ENCODE data around the gene TMC7.

The TMC7 gene

DNA sequence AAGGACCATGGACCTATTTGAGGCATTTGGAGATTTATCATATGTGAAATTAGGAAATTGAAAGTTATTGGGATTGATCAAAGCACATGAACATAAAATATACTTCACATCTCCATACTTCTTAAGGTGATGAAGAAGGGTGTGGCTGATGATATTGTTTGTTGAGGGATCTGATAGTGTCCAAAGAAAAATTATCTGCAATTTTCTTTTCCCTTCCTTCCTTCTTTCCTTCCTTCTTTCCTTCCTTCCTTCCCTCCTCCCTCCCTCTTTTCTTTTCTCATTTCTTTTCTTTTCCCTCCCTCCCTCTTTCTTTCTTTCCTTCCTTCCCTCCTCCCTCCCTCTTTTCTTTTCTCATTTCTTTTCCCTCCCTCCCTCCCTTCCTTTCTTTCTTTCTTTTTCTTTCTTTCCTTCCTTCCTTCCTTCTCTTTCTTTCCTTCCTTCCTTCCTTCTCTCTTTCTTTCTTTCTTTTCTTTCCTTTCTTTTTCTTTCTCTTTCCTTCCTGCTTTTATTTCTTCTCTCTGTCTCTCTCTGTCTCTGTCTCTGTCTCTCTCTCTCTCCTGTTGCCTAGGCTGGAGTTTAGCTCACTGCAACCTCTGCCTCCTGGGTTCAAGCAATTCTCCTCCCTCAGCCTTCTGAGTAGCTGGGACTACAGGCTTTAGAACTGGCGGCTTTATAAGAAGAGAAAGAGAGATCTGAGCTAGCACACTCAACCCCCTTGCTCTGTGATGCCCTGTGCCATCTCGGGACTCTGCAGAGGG is 109.1 kb downstream of the TMC7 start:
- no peak for DNase-seq

DNA sequence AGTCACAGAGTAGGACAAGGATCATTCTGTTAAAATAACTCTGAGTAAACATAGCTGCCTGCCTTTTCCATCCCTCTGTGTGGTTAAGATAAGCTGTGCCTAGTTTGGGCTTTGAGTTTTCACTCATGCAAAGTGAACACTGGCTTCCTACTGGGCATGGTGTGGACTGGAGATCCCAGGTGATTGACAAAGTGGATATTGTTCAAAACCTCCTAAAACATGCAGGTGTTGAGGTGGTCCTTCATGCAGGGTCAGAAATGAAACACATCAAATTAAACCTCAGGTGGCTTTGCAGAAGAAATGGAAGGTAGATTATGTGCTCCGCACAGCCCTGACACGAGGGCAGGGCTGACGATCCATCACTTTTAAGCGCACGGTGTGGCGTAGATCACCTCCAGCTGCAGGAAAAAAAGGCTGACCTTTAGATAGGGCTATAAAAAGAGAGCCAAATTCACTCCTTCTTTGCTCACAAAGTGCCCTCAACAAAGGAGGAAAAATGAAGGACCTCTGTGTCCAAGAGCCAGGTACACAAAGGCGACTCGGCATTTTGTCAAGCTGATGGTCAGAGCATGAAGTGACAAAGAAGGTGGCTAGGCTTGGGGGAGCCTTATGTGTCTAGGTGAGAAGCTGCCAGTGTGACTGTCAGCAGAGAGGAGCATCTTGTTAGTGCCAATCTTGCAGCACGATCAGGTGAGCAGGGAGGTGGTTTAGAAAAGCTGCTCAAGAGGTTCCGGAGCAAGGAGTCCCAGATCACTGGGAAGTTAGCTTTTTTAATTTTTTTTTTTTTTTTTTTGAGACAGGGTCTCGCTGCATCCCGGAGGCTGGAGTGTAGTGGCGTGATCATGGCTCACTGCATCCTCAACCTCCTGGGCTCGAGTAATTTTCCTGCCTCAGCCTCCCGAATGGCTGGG is 110.2 kb downstream of the TMC7 start:
- DNase-seq, result no peak

DNA sequence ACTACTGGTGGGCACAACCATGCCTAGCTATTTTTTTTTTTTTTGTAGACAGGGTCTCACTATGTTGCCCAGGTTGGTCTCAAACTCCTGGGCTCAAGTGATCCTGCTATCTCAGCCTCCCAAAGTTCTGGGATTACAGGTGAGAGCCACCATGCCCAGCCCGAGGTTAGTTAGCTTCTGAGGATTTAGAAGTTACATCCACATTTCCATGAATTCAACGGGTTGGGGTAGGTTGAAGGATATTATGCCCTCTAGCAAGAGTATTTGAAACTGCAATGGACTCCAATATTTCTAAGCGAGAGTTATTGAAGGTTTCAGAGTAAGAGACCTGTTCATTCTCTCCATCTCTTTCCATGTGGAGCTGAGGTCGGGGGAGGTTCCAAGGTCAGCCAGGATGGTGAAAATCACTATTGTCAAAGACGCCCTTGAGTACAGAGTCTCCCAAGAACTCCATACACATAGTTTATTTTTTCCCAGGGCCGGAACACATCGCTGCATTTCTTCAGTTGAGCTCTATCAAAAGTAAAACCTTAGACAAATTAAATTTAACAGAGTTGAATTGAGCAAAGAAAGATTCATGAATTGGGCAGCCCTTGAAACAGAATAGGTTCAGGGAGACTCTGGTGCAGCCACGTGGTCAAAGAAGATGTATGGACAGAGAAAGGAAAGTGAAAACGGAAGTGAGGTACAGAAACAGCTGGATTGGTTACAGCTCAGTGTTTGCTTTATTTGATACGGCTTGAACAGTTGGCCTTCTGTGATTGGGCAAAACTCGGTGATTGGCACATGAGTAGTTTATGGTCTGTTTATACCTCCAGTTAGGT is 111.0 kb downstream of the TMC7 start:
- no peak for DNase-seq

DNA sequence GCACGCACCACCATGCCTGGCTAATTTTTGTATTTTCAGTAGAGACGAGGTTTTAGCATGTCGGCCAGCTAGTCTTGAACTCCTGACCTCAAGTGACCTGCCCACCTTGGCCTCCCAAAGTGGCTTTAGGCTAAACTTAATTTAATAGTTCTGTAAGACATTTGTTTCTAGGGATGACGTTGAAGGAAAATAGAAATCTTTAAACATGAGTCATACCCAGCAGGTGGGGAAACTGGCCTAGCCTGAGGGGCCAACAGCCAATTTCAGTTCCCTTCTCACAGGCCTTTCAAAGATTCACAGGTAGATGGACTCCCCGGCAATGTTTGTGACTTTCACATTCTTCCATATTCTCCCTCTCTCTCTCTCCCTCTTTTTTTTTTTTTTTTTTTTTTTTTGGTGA is 111.9 kb downstream of the TMC7 start:
- DNase-seq, result no peak

DNA sequence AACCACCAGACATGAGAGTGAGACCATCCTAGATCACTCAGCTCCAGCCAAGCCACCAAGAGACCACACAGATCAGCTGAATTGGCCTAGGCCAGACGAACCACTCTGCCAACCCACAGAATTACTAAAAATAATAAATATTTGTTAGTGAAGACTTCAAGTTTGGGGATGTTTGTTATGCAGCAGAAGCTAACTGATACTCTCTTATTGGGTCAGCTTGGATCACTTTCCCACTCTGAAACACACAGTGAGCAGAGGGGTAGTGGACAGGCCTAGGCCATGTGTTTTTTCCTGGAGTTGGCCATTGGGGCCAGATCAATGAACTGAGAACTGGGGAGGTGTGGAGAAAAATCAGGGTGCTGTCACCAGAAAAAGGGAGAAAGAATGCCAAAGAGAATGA is 114.4 kb downstream of the TMC7 start:
- no peak for DNase-seq

DNA sequence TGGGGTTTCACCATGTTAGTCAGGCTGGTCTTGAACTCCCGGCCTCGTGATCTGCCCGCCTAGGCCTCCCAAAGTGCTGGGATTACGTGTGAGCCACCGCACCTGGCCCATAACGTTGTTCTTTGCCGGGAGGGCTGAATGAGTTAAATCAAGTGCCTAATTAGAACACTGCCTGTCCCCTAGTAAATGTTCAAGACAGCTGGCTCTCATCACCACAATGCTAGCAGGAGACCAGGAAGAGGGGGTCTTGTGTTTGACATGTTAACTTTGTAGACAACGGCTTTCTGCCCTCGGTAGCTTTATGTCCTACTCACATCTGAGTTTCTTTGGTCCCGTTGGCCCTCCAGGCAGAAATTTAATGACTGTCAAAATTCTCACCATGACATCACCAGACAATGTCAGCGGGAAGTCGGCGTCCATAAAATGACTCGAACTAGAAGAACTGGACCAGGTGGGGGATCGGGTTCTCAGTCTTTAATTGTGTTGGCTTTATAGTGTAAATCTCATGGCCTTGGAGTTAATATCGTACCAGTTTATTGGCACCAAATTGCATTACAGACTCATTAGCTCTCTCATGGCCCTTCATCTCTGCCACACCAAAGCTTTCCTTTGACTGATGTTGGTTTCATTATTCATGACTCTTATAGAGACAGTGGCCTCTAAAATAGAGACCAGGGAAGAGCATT is 118.6 kb downstream of the TMC7 start:
- DNase-seq, result no peak

DNA sequence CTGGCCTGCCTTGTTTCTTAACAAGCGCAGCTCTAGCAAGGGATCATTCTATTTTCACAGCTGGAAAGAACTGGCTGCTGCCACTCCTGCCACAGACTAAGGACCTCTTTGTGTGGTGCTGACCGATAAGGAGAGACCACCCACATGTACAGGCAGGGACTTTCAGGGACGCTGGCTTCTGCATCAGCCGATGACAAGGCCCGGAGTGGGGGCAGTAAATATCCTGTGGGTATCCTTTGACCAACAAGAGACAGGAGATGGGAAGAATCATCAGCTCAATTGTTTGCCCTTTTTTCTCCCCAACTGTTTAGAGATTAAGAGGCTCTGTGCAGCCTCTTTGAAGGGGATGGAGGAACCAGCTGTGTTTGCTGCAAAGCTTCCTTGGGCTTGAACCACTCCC is 120.9 kb downstream of the TMC7 start:
- DNase-seq, result no peak

DNA sequence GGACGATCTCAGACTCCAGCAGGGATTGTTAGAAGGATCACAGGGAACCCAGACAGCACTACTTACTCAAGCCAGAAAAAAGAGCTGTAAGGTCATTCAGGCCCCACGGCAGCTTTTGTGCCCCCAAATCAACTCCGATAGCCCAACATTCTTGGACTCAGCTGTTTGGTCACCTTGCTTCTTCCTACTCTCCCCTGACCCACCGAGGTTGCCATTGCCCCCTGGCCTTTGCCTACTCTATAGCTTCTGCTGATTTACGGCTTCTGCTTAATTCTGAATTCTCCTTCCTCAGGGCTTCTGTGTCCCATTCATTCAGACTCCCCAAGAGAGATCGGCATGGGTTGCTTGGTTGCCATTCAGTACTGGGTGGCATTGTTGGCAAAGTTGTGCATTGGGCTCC is 121.4 kb downstream of the TMC7 start:
- no peak for DNase-seq

DNA sequence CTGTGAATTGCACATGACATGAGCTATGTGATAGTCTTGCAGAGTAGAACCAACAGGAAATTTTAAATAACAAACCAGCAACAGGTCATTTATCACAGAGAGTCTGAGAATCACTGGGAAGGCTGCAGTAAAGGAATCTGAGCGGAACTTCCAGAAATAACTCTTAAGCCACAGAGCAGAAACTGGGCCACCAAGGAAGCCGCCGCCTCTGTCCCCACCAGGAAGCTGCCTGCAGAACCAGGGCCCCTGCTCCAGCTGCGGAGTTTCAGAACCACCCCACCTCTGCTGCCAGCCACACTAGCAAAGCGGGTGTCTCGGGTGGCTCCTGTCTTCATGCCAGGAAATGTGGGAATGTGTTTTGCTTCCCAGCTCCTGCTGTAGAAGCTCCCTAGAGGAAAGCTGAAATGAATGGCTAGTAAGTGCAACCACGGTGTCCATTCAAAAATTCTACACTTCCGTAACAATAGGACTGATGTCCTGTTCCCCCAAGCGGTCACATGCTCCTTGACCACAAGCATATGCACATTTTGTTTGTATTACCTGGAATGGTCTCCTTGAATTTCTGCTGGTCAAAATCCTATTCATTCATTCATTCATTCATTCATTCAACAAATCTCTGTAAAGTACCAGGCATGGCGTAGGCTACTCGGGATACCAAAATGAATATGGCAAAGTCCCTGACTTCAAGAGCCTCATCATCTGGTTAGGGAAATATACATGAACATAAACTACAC is 122.3 kb downstream of the TMC7 start:
- no peak for DNase-seq

DNA sequence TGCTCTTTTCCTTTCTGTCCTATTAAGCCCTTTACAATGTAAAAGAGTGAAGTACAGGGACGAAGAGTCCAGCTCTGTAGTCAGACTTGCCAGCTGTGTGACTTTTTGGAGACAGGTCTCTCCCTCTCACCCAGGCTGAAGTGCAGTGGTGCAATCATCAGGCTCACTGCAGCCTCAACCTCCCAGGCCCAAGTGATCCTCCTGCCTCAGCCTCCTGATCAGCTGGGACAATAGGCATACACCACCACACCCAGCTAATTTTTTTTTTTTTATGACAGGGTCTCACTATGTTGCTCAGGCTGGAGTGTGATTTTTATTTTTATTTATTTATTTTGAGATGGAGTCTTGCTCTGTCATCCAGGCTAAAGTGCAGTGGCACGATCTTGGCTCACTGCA is 122.9 kb downstream of the TMC7 start:
- no peak for DNase-seq

DNA sequence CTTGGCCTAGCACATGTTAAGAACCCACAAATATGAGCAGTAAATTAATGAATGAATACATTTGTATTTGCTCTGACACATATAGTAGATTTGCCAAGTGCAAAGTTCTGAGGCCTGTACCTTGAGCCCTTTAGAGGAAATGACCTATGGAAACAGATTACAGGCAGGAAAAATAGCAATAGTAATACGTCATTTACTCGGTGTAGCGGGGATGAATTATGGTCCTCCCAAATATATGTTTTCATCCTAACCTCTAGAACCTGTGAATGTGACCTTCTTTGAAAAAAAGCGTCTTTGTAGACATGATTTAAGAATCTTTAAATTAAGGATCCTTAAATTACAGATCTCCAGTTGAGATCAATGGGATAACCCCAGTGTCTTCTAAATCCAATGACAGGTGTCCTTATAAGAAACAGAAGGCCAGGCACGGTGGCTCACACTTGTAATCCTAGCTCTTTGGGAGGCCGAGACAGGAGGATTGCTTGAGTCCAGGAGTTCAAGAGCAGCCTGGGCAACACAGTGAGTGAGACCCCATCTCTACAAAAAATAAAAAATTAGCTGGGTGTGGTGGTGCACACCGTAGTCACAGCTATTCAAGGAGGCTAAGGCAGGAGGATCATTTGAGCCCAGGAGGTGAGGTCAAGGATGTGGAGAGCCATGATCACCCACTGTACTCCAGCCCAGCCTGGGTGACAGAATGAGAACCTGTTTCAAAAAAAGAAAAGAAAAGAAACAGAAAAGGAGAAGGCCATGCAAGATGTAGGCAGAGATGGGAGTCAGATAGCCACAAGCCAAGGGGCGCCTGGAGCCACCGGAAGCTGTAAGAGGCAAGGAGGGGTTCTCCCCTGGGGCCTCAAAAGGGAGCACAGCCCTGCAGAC is 124.9 kb downstream of the TMC7 start:
- DNase-seq, result no peak

DNA sequence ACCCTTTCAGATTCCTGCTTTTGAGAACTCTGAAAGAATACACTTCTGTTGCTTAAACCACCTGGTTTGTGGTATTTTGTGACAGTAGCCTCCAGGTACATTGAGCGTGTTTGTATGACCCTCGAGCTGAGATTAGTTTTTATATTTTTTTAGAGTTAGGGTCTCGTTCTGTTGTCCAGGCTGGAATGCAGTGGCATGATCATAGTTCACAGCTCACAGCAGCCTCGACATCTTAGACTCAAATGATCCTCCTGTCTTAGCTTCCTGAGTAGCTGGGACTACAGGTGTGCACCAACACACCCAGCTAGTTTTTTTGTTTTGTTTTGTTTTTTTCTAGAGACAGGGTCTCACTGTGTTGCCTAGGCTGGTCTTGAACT is 125.5 kb downstream of the TMC7 start:
- no peak for DNase-seq

DNA sequence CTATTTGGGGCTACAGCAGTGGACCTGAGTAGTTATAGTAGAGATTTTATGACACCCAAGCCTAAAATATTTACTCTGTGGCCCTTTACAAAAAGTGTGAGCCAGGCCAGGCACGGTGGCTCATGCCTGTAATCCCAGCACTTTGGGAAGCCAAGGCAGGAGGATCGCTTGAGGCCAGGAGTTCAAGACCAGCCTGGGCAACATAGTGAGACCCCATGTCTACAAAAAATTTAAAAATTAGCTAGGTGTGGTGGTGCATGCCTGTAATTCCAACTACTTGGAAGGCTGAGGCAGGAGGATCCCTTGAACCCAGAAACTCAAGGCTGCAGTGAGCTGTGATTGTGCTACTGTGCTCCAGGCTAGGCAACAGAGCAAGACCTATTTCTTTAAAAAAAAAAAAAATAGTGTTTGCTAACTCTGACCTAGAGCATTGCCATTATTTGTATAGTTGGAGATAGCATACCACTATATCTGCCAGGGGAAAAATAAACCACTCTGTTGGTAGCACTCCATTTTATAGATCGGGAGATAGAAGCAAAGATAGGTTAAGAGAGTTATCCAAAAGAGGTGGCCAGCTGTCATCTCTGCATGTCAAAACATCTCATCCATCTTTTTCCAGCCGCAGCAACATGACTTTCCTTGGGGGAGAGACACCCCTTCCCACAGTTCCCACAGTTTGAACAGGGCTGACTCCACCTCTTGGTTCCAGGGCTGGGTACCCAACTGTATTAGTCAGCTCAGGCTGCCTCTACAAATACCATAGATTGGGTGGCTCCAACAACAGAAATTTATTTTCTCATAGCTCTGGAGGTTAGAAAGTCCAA is 127.0 kb downstream of the TMC7 start:
- DNase-seq, result no peak

DNA sequence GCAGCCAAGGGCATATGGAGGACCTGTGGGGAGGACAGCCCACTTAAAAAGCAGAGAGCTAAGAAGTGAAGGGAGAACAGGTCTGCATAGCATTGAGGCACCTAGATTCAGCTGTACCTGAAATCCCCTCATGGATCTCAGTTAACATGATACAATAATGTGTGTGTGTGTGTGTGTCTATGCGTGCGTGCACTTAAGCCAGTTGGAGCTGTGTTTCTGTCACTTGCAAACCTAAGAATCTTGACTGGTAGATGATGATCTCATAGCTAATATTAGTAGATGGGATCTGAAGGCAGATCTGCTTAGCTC is 128.3 kb downstream of the TMC7 start:
- no peak for DNase-seq

All from activated CD4-positive, CD25-positive, alpha-beta regulatory T cell treated with anti-CD3 and anti-CD28 coated beads, Interleukin-2, amount 50 U/mL, for 72 hours (primary cell).